Measurements from ENCODE around the gene BSCL2.
"Not testable (repeated sequence)": the region's sequence is repeated elsewhere in the genome, so short reads cannot be mapped to it uniquely, and the experiment has no call there.

The BSCL2 gene

GRCh38 chr11:62749931-62750330 is 42.7 kb upstream of the BSCL2 start:
- not testable (repeated sequence) for H3K56ac ChIP-seq (ENCODE audit: low read length); H2BK120ac ChIP-seq (ENCODE audit: low read depth, low read length); H4K5ac ChIP-seq (ENCODE audit: low read length); H3K9ac ChIP-seq (ENCODE audit: low read length); H3K18ac ChIP-seq (ENCODE audit: low read length); H4K8ac ChIP-seq (ENCODE audit: low read depth, low read length); H3K23ac ChIP-seq (ENCODE audit: low read length); H3K27me3 ChIP-seq (ENCODE audit: insufficient read depth, low read length, poor library complexity); H3K36me3 ChIP-seq (ENCODE audit: control insufficient read depth, insufficient read depth, low read length); H3K4me2 ChIP-seq (ENCODE audit: low read length); H3K27ac ChIP-seq (ENCODE audit: low read depth, low read length); H3K4me1 ChIP-seq (ENCODE audit: control insufficient read depth, low read depth, low read length); H2BK5ac ChIP-seq (ENCODE audit: low read length); H3K4ac ChIP-seq (ENCODE audit: low read depth, low read length); DNase-seq; H3K4me3 ChIP-seq (ENCODE audit: low read length); H2AK5ac ChIP-seq (ENCODE audit: low read length); H2BK15ac ChIP-seq (replicated peaks; ENCODE audit: low read depth)
- Histone ChIP-seq H3K79me1 (ENCODE audit: low read length) (peaks cover 18% of the 10 kb centered on the region), H3K79me2 (ENCODE audit: control insufficient read depth, insufficient read depth, low read length) (peaks cover 18% of the 10 kb centered on the region)
- WGBS (ENCODE audit: extremely low coverage, insufficient coverage, low lambda C conversion rate): no CpG with 5 or more reads among the region's 5 CpGs

- DNase-seq: no peak
- no peak overlapping the region for H2BK15ac ChIP-seq (replicated peaks; ENCODE audit: low read depth)
- peaks cover 11% of the 10 kb centered on the region for H3K79me2 ChIP-seq (ENCODE audit: control insufficient read depth, insufficient read depth, low read length)
- peaks cover 4% of the 10 kb centered on the region for H3K36me3 ChIP-seq (ENCODE audit: control insufficient read depth, insufficient read depth, low read length)
- H3K4me1 ChIP-seq (ENCODE audit: control insufficient read depth, low read depth, low read length): no peaks in the 10 kb centered on the region
- peaks cover 14% of the 10 kb centered on the region for H3K79me1 ChIP-seq (ENCODE audit: low read length)
- H4K5ac ChIP-seq (ENCODE audit: low read length): no peak overlapping the region
- no peak overlapping the region for H3K4me2 ChIP-seq (ENCODE audit: low read length)
- no peak overlapping the region for H3K18ac ChIP-seq (ENCODE audit: low read length)
- WGBS (ENCODE audit: extremely low coverage, insufficient coverage, low lambda C conversion rate): no CpG with 5 or more reads among the region's 9 CpGs
- H3K27me3 ChIP-seq (ENCODE audit: insufficient read depth, low read length, poor library complexity): no peaks in the 10 kb centered on the region
- no peak overlapping the region for H3K4me3 ChIP-seq (ENCODE audit: low read length)
- H3K27ac ChIP-seq (ENCODE audit: low read depth, low read length): no peak overlapping the region
- no peak overlapping the region for H4K8ac ChIP-seq (ENCODE audit: low read depth, low read length)
- no peak overlapping the region for H3K23ac ChIP-seq (ENCODE audit: low read length)
- H2BK5ac ChIP-seq (ENCODE audit: low read length): no peak overlapping the region
- no peak overlapping the region for H3K56ac ChIP-seq (ENCODE audit: low read length)
- no peak overlapping the region for H3K4ac ChIP-seq (ENCODE audit: low read depth, low read length)
- H2BK120ac ChIP-seq (ENCODE audit: low read depth, low read length): no peak overlapping the region
- H2AK5ac ChIP-seq (ENCODE audit: low read length): no peak overlapping the region
- H3K9ac ChIP-seq (ENCODE audit: low read length): no peak overlapping the region
These were observed 40.4 kb upstream of the BSCL2 start for GRCh38 chr11:62747475-62748160.

DNA sequence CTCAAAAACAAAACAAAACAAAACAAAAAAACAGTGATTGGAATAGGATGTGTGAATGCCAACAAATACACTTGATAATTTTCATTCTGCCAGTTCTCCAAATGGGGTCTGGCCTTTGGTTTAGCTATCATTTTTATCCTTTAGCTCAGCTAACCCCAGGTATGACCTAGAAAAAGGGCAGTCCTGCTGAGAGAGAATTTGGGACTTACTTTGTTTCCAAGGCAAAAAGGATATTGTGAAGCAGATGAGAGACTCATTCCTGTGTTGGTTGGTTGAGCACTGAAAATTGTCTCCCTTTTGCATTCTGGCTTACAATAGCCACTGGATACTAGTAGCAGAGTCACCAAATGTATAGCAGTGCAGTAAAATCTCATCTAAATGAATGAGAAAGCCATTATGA is 30.0 kb upstream of the BSCL2 start:
- Histone ChIP-seq H3K27me3 (ENCODE audit: insufficient read depth, low read length, poor library complexity) (no peaks in the 10 kb centered on the region), H3K4ac (ENCODE audit: low read depth, low read length) (no peak overlapping the region), H2BK120ac (ENCODE audit: low read depth, low read length) (no peak overlapping the region), H3K36me3 (ENCODE audit: control insufficient read depth, insufficient read depth, low read length) (peaks cover 1% of the 10 kb centered on the region), H4K8ac (ENCODE audit: low read depth, low read length) (no peak overlapping the region), H2BK15ac (replicated peaks; ENCODE audit: low read depth) (no peak overlapping the region), H3K23ac (ENCODE audit: low read length) (no peak overlapping the region), H2AK5ac (ENCODE audit: low read length) (no peak overlapping the region), H3K18ac (ENCODE audit: low read length) (no peak overlapping the region), H3K79me1 (ENCODE audit: low read length) (no peaks in the 10 kb centered on the region), H3K4me2 (ENCODE audit: low read length) (no peak overlapping the region), H3K4me1 (ENCODE audit: control insufficient read depth, low read depth, low read length) (no peaks in the 10 kb centered on the region), H4K5ac (ENCODE audit: low read length) (no peak overlapping the region), H3K79me2 (ENCODE audit: control insufficient read depth, insufficient read depth, low read length) (no peaks in the 10 kb centered on the region), H3K56ac (ENCODE audit: low read length) (no peak overlapping the region), H2BK5ac (ENCODE audit: low read length) (no peak overlapping the region), H3K4me3 (ENCODE audit: low read length) (no peak overlapping the region), H3K27ac (ENCODE audit: low read depth, low read length) (no peak overlapping the region), H3K9ac (ENCODE audit: low read length) (no peak overlapping the region)
- no peak for DNase-seq

GRCh38 chr11:62732830-62733229 is 25.6 kb upstream of the BSCL2 start:
- no peak overlapping the region for H3K18ac ChIP-seq (ENCODE audit: low read length)
- H3K4me1 ChIP-seq (ENCODE audit: control insufficient read depth, low read depth, low read length): no peaks in the 10 kb centered on the region
- H3K9ac ChIP-seq (ENCODE audit: low read length): no peak overlapping the region
- no peaks in the 10 kb centered on the region for H3K27me3 ChIP-seq (ENCODE audit: insufficient read depth, low read length, poor library complexity)
- WGBS (ENCODE audit: extremely low coverage, insufficient coverage, low lambda C conversion rate): no CpG with 5 or more reads among the region's 2 CpGs
- no peak overlapping the region for H3K4ac ChIP-seq (ENCODE audit: low read depth, low read length)
- no peak overlapping the region for H3K23ac ChIP-seq (ENCODE audit: low read length)
- H2BK120ac ChIP-seq (ENCODE audit: low read depth, low read length): no peak overlapping the region
- H2AK5ac ChIP-seq (ENCODE audit: low read length): no peak overlapping the region
- peaks cover 1% of the 10 kb centered on the region for H3K36me3 ChIP-seq (ENCODE audit: control insufficient read depth, insufficient read depth, low read length)
- DNase-seq: peak; percentile 52
- no peak overlapping the region for H3K4me2 ChIP-seq (ENCODE audit: low read length)
- H3K4me3 ChIP-seq (ENCODE audit: low read length): no peak overlapping the region
- no peaks in the 10 kb centered on the region for H3K79me1 ChIP-seq (ENCODE audit: low read length)
- no peak overlapping the region for H3K27ac ChIP-seq (ENCODE audit: low read depth, low read length)
- H2BK15ac ChIP-seq (replicated peaks; ENCODE audit: low read depth): no peak overlapping the region
- no peak overlapping the region for H3K56ac ChIP-seq (ENCODE audit: low read length)
- no peak overlapping the region for H4K8ac ChIP-seq (ENCODE audit: low read depth, low read length)
- no peak overlapping the region for H4K5ac ChIP-seq (ENCODE audit: low read length)
- no peak overlapping the region for H2BK5ac ChIP-seq (ENCODE audit: low read length)
- H3K79me2 ChIP-seq (ENCODE audit: control insufficient read depth, insufficient read depth, low read length): peaks cover 16% of the 10 kb centered on the region

DNA sequence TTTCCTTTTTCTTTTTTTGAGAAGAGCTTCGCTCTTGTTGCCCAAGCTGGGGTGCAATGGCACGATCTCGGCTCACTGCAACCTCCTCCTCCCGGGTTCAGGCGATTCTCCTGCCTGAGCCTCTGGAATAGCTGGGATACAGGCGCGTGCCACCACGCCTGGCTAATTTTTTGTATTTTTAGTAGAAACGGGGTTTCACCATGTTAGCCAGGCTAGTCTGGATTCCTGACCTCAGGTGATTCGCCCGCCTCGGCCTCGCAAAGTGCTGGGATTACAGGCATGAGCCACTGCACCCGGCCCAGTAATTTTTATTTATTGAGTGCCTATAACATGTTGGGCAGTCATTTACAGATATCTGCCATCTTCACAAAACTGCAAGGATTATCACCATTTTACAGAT is 22.9 kb upstream of the BSCL2 start:
- H3K18ac ChIP-seq (ENCODE audit: low read length); H4K8ac ChIP-seq (ENCODE audit: low read depth, low read length); H3K23ac ChIP-seq (ENCODE audit: low read length); H3K56ac ChIP-seq (ENCODE audit: low read length); H4K5ac ChIP-seq (ENCODE audit: low read length); H3K27ac ChIP-seq (ENCODE audit: low read depth, low read length); DNase-seq; H2BK5ac ChIP-seq (ENCODE audit: low read length); H3K4ac ChIP-seq (ENCODE audit: low read depth, low read length); H3K27me3 ChIP-seq (ENCODE audit: insufficient read depth, low read length, poor library complexity); H2AK5ac ChIP-seq (ENCODE audit: low read length); H3K79me1 ChIP-seq (ENCODE audit: low read length); H2BK15ac ChIP-seq (replicated peaks; ENCODE audit: low read depth); H3K4me1 ChIP-seq (ENCODE audit: control insufficient read depth, low read depth, low read length); H3K4me2 ChIP-seq (ENCODE audit: low read length); H3K36me3 ChIP-seq (ENCODE audit: control insufficient read depth, insufficient read depth, low read length); H2BK120ac ChIP-seq (ENCODE audit: low read depth, low read length); H3K4me3 ChIP-seq (ENCODE audit: low read length): not testable (repeated sequence)
- peak overlapping the region; percentile 27 for H3K9ac ChIP-seq (ENCODE audit: low read length)
- no CpG with 5 or more reads among the region's 14 CpGs for WGBS (ENCODE audit: extremely low coverage, insufficient coverage, low lambda C conversion rate)
- H3K79me2 ChIP-seq (ENCODE audit: control insufficient read depth, insufficient read depth, low read length): peaks cover 34% of the 10 kb centered on the region

Measured in mesendoderm (in vitro differentiated cells).